K562 (cell line): ENCODE results near the gene ZSCAN5C. TPM values are rescaled to one million over a fixed set of nuclear protein-coding genes. Genes with fewer than 3 reads are reported as not detected.
A peak's percentile ranks its signal among the peaks of the same experiment; 100 is the strongest.

Experiments used
- CREB1 ChIP-seq, 2 experiments: sonication (generic) in 1 of 2; formaldehyde crosslinking in 1 of 2; IDR thresholded peaks; 2 replicates each; pipeline versions ENCODE4 v1.6.1 to v1.8.0; 2012 to 2022; ENCODE audit warnings: inconsistent platforms in 1 of 2, mild to moderate bottlenecking in 1 of 2, missing genetic modification reagents in 1 of 2, moderate library complexity in 1 of 2
- CREM ChIP-seq: IDR thresholded peaks from 2 replicates; pipeline ENCODE4 v1.6.1; 2014; ENCODE audit warnings: antibody characterized with exemption, low read depth
- CTCF ChIP-seq, 3 experiments: IDR thresholded peaks in 2 of 3; conservative IDR thresholded peaks in 1 of 3; 2 replicates each; pipeline ENCODE4 v1.5.1; 2011 to 2012; ENCODE audit warnings: low read length in 3 of 3, mild to moderate bottlenecking in 3 of 3, control low read depth in 2 of 3, improper control_type of control experiment in 1 of 3, inconsistent platforms in 1 of 3, low read depth in 1 of 3, mixed read lengths in 1 of 3, moderate library complexity in 1 of 3; ENCODE audit not compliant: insufficient read depth in 2 of 3
- FOXK2 ChIP-seq, 2 experiments: fragments of 450-650 bp; IDR thresholded peaks in 1 of 2; conservative IDR thresholded peaks in 1 of 2; 2 replicates each; pipeline ENCODE4 v1.6.1; 2016; ENCODE audit warnings: low read depth in 2 of 2, mild to moderate bottlenecking in 1 of 2
- GTF2A2 ChIP-seq: IDR thresholded peaks from 2 replicates; pipeline ENCODE4 v1.6.1; 2016; ENCODE audit warnings: mild to moderate bottlenecking, missing genetic modification characterization, missing compliant biosample characterization
- MEF2D ChIP-seq: conservative IDR thresholded peaks from 2 replicates; pipeline ENCODE4 v1.6.1; 2016; ENCODE audit warnings: low read depth, missing genetic modification characterization, missing compliant biosample characterization
- MLX ChIP-seq, 2 experiments: fragments of 450-650 bp in 1 of 2; sonication (generic) in 1 of 2; formaldehyde crosslinking; conservative IDR thresholded peaks; 2 replicates each; pipeline versions ENCODE4 v1.4.0 to v1.8.1; 2020 to 2022; ENCODE audit warnings: mild to moderate bottlenecking in 1 of 2, missing genetic modification reagents in 1 of 2
- NBN ChIP-seq: fragments of 450-650 bp; IDR thresholded peaks from 2 replicates; pipeline ENCODE4 v1.6.1; 2016; ENCODE audit warnings: low read depth, mild to moderate bottlenecking
- POLR2G ChIP-seq: fragments of 200-400 bp; formaldehyde crosslinking; IDR thresholded peaks from 2 replicates; pipeline ENCODE4 v1.6.1; 2017; ENCODE audit warnings: low read depth, mild to moderate bottlenecking, antibody characterized with exemption, low read length, moderate library complexity
- SMC3 ChIP-seq: conservative IDR thresholded peaks from 2 replicates; pipeline ENCODE4 v1.6.1; 2011; ENCODE audit warnings: low read depth, low read length, improper control_type of control experiment; ENCODE audit not compliant: insufficient read depth
- polyA plus RNA-seq, 8 experiments: library from polyadenylated mRNA; depleted of rRNA in 4 of 8; stranded (reverse) in 5 of 8; unstranded in 3 of 8; fragments of >200 nt; fragmentation: Nextera tagmentation in 2 of 8; fragmentation: Illumina TruSeq in 1 of 8; extraction: Ambion mirVana in 2 of 8; extraction: Trizol in 1 of 8; gene quantifications; 2 replicates each; pipeline versions ENCODE4 v1.2.1 to v1.2.3, GENCODE V29; 2011 to 2014; ENCODE audit warnings: inconsistent platforms in 1 of 8, missing spikeins in 1 of 8
- total RNA-seq, 7 experiments: library from RNA; depleted of rRNA in 6 of 7; stranded (reverse); fragments of >200 nt in 6 of 7; fragmentation: Illumina TruSeq in 2 of 7; extraction: Trizol in 2 of 7; gene quantifications; 2 replicates each; pipeline versions ENCODE4 v1.2.1 to v1.2.3, GENCODE V29; 2011 to 2021; ENCODE audit warnings: low replicate concordance in 1 of 7
- TF ChIP-seq, protein P1 (sequence below): fragments of 450-650 bp; IDR thresholded peaks from 2 replicates; pipeline ENCODE4 v1.6.1; 2016; ENCODE audit warnings: mild to moderate bottlenecking, moderate library complexity
- TF ChIP-seq, protein P2 (sequence below): fragments of 450-650 bp; formaldehyde crosslinking; IDR thresholded peaks from 2 replicates; pipeline ENCODE4 v1.4.0; 2022; ENCODE audit warnings: mild to moderate bottlenecking, moderate library complexity

The ZSCAN5C gene
- total and polyA plus RNA-seq, 9 of the 15 experiments (the other 6 are each of a cell fraction or from before 2014, with no cell fraction given) = 0.07 TPM; not detected in 8

GRCh38 chr19:56155124-56155687 lies 46.9 kb upstream of the ZSCAN5C start (continued):
- TF ChIP-seq, protein P1, sequence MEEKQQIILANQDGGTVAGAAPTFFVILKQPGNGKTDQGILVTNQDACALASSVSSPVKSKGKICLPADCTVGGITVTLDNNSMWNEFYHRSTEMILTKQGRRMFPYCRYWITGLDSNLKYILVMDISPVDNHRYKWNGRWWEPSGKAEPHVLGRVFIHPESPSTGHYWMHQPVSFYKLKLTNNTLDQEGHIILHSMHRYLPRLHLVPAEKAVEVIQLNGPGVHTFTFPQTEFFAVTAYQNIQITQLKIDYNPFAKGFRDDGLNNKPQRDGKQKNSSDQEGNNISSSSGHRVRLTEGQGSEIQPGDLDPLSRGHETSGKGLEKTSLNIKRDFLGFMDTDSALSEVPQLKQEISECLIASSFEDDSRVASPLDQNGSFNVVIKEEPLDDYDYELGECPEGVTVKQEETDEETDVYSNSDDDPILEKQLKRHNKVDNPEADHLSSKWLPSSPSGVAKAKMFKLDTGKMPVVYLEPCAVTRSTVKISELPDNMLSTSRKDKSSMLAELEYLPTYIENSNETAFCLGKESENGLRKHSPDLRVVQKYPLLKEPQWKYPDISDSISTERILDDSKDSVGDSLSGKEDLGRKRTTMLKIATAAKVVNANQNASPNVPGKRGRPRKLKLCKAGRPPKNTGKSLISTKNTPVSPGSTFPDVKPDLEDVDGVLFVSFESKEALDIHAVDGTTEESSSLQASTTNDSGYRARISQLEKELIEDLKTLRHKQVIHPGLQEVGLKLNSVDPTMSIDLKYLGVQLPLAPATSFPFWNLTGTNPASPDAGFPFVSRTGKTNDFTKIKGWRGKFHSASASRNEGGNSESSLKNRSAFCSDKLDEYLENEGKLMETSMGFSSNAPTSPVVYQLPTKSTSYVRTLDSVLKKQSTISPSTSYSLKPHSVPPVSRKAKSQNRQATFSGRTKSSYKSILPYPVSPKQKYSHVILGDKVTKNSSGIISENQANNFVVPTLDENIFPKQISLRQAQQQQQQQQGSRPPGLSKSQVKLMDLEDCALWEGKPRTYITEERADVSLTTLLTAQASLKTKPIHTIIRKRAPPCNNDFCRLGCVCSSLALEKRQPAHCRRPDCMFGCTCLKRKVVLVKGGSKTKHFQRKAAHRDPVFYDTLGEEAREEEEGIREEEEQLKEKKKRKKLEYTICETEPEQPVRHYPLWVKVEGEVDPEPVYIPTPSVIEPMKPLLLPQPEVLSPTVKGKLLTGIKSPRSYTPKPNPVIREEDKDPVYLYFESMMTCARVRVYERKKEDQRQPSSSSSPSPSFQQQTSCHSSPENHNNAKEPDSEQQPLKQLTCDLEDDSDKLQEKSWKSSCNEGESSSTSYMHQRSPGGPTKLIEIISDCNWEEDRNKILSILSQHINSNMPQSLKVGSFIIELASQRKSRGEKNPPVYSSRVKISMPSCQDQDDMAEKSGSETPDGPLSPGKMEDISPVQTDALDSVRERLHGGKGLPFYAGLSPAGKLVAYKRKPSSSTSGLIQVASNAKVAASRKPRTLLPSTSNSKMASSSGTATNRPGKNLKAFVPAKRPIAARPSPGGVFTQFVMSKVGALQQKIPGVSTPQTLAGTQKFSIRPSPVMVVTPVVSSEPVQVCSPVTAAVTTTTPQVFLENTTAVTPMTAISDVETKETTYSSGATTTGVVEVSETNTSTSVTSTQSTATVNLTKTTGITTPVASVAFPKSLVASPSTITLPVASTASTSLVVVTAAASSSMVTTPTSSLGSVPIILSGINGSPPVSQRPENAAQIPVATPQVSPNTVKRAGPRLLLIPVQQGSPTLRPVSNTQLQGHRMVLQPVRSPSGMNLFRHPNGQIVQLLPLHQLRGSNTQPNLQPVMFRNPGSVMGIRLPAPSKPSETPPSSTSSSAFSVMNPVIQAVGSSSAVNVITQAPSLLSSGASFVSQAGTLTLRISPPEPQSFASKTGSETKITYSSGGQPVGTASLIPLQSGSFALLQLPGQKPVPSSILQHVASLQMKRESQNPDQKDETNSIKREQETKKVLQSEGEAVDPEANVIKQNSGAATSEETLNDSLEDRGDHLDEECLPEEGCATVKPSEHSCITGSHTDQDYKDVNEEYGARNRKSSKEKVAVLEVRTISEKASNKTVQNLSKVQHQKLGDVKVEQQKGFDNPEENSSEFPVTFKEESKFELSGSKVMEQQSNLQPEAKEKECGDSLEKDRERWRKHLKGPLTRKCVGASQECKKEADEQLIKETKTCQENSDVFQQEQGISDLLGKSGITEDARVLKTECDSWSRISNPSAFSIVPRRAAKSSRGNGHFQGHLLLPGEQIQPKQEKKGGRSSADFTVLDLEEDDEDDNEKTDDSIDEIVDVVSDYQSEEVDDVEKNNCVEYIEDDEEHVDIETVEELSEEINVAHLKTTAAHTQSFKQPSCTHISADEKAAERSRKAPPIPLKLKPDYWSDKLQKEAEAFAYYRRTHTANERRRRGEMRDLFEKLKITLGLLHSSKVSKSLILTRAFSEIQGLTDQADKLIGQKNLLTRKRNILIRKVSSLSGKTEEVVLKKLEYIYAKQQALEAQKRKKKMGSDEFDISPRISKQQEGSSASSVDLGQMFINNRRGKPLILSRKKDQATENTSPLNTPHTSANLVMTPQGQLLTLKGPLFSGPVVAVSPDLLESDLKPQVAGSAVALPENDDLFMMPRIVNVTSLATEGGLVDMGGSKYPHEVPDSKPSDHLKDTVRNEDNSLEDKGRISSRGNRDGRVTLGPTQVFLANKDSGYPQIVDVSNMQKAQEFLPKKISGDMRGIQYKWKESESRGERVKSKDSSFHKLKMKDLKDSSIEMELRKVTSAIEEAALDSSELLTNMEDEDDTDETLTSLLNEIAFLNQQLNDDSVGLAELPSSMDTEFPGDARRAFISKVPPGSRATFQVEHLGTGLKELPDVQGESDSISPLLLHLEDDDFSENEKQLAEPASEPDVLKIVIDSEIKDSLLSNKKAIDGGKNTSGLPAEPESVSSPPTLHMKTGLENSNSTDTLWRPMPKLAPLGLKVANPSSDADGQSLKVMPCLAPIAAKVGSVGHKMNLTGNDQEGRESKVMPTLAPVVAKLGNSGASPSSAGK = no peak
- TF ChIP-seq NBN = no peak
- TF ChIP-seq MLX (CRISPR knock-in tag; conservative IDR thresholded peaks at IDR 0.05) = no peak
- peak; percentile 49; the same call in 1 of the 2 replicates for TF ChIP-seq SMC3
- TF ChIP-seq MEF2D = no peak
- TF ChIP-seq CTCF (IDR thresholded peaks at IDR 0.05 in 2 of 3, conservative IDR thresholded peaks at IDR 0.05 in 1 of 3; ENCODE audit: insufficient read depth in 2 of 3, low read depth in 1 of 3, low read length in 3 of 3) = peak; percentile 66 to 74 (median 69)
- TF ChIP-seq GTF2A2 = no peak
- TF ChIP-seq FOXK2 (conservative IDR thresholded peaks at IDR 0.05 in 1 of 2, IDR thresholded peaks at IDR 0.05 in 1 of 2; ENCODE audit: low read depth in 2 of 2) = no peak
- TF ChIP-seq CREB1 (IDR thresholded peaks at IDR 0.05) = no peak
- no peak for TF ChIP-seq CREB1 (CRISPR knock-in tag; IDR thresholded peaks at IDR 0.05)
- 0 out of 2 replicates have a peak, but pooled peaks have one; percentile 37 for TF ChIP-seq POLR2G
- TF ChIP-seq, protein P2, sequence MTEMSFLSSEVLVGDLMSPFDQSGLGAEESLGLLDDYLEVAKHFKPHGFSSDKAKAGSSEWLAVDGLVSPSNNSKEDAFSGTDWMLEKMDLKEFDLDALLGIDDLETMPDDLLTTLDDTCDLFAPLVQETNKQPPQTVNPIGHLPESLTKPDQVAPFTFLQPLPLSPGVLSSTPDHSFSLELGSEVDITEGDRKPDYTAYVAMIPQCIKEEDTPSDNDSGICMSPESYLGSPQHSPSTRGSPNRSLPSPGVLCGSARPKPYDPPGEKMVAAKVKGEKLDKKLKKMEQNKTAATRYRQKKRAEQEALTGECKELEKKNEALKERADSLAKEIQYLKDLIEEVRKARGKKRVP (CRISPR knock-in tag) = no peak
- TF ChIP-seq CREM = peak; percentile 34; the same call in 1 of the 2 replicates
